Mucosa of stomach (tissue), 1 donor: Measurements from ENCODE around the gene PVR.
"Not testable (repeated sequence)": the region's sequence is repeated elsewhere in the genome, so short reads cannot be mapped to it uniquely, and the experiment has no call there.

Source experiments
- H3K27me3 ChIP-seq: one replicate; pipeline ENCODE4 v1.7.0; 2013; ENCODE audit warnings: mild to moderate bottlenecking, low read length; ENCODE audit not compliant: control insufficient read depth, insufficient read depth
- H3K36me3 ChIP-seq: one replicate; pipeline ENCODE4 v1.7.0; 2013; ENCODE audit warnings: low read length; ENCODE audit not compliant: control insufficient read depth, insufficient read depth
- H3K4me1 ChIP-seq: one replicate; pipeline ENCODE4 v1.7.0; 2013; ENCODE audit warnings: mild to moderate bottlenecking, low read length; ENCODE audit not compliant: control insufficient read depth, insufficient read depth
- H3K4me3 ChIP-seq: one replicate; pipeline ENCODE4 v1.7.0; 2013; ENCODE audit warnings: low read length
- H3K9ac ChIP-seq: one replicate; pipeline ENCODE4 v1.7.0; 2013; ENCODE audit warnings: mild to moderate bottlenecking, low read length, moderate library complexity
- H3K9me3 ChIP-seq: one replicate; pipeline ENCODE4 v1.7.0; 2013; ENCODE audit warnings: mild to moderate bottlenecking, low read length, moderate library complexity; ENCODE audit not compliant: control insufficient read depth
- donor health status: Pancreatic carcinoma.

PVR gene

GRCh38 chr19:44668985-44669764 is 25.5 kb downstream of the PVR start:
- H3K4me1 ChIP-seq = no peaks in the 10 kb centered on the region
- no peaks in the 10 kb centered on the region for H3K9me3 ChIP-seq
- no peaks in the 10 kb centered on the region for H3K27me3 ChIP-seq
- no peaks in the 10 kb centered on the region for H3K36me3 ChIP-seq
- H3K9ac ChIP-seq = no peak overlapping the region
- no peak overlapping the region for H3K4me3 ChIP-seq

GRCh38 chr19:44670027-44670426 is 26.3 kb downstream of the PVR start:
- not testable (repeated sequence) for H3K36me3 ChIP-seq, H3K4me1 ChIP-seq, H3K9me3 ChIP-seq, H3K4me3 ChIP-seq, H3K9ac ChIP-seq, H3K27me3 ChIP-seq

GRCh38 chr19:44671400-44671799 is 27.7 kb downstream of the PVR start, which contains the start of gene CEACAM19:
Gene CEACAM19 (plus strand): TSS chr19:44671482. CDS start chr19:44671932, 450 bp downstream.
- H3K36me3 ChIP-seq = no peaks in the 10 kb centered on the region
- H3K9me3 ChIP-seq = no peaks in the 10 kb centered on the region
- no peaks in the 10 kb centered on the region for H3K27me3 ChIP-seq
- no peak within 1 kb of the TSS for H3K9ac ChIP-seq
- H3K4me1 ChIP-seq = no peaks in the 10 kb centered on the region
- no peak within 1 kb of the TSS for H3K4me3 ChIP-seq

GRCh38 chr19:44672226-44672625 is 28.5 kb downstream of the PVR start:
- Histone ChIP-seq H3K9ac (no peak overlapping the region), H3K36me3 (no peaks in the 10 kb centered on the region), H3K4me1 (no peaks in the 10 kb centered on the region), H3K4me3 (no peak overlapping the region), H3K9me3 (no peaks in the 10 kb centered on the region), H3K27me3 (no peaks in the 10 kb centered on the region)

GRCh38 chr19:44673510-44673909 is 29.8 kb downstream of the PVR start:
- Histone ChIP-seq H3K4me1 (no peaks in the 10 kb centered on the region), H3K9ac (no peak overlapping the region), H3K36me3 (no peaks in the 10 kb centered on the region), H3K9me3 (no peaks in the 10 kb centered on the region), H3K4me3 (no peak overlapping the region), H3K27me3 (no peaks in the 10 kb centered on the region)

GRCh38 chr19:44675521-44675920 is 31.8 kb downstream of the PVR start:
- Histone ChIP-seq H3K4me1 (no peaks in the 10 kb centered on the region), H3K27me3 (no peaks in the 10 kb centered on the region), H3K9me3 (no peaks in the 10 kb centered on the region), H3K4me3 (no peak overlapping the region), H3K9ac (no peak overlapping the region), H3K36me3 (no peaks in the 10 kb centered on the region)

GRCh38 chr19:44677019-44677811 is 33.5 kb downstream of the PVR start:
- Histone ChIP-seq H3K9me3 (no peaks in the 10 kb centered on the region), H3K4me3 (no peak overlapping the region), H3K36me3 (no peaks in the 10 kb centered on the region), H3K27me3 (no peaks in the 10 kb centered on the region), H3K4me1 (peaks cover 7% of the 10 kb centered on the region), H3K9ac (no peak overlapping the region)

GRCh38 chr19:44680536-44680935 is 36.8 kb downstream of the PVR start:
- Histone ChIP-seq H3K9ac (no peak overlapping the region), H3K36me3 (no peaks in the 10 kb centered on the region), H3K9me3 (no peaks in the 10 kb centered on the region), H3K27me3 (no peaks in the 10 kb centered on the region), H3K4me3 (no peak overlapping the region), H3K4me1 (peaks cover 13% of the 10 kb centered on the region)

DNA sequence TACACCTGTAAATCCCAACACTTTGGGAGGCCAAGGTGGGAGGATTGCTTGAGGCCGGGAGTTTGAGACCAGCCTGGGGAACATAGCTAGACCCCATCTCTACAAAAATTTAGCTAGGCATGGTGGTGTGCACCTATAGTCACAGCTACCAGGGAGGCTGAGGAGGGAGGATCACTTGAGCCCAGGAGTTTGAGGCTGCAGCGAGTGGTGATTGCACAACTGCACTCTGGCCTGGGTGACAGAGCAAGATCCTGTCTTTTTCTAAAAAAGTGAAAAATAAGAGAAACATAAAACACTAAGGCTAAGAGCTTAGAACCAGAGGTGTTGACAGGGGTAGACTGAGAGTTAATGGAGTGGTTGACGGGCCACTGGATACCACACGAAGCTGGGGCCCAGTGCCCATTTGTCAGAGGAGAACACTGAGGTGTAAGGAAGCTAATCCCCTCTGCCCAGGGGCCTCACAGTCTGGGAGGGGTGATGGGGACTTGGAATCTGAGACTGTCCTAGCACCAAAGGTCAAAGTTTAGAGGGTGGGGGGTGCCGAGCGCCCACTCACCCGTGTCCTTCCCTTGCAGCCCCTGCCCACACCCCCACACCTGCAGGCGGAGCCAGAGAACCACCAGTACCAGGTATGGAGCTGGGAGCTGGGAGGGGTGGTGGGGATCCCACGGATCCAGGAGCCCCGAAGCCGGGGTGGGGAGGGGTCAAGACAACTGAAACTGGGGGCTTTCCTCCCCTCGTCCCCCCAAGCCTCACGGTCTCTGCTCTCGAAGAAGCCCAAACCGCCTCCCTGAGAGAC is 38.5 kb downstream of the PVR start:
- no peak overlapping the region for H3K9ac ChIP-seq
- H3K27me3 ChIP-seq = no peaks in the 10 kb centered on the region
- no peak overlapping the region for H3K4me3 ChIP-seq
- no peaks in the 10 kb centered on the region for H3K9me3 ChIP-seq
- peaks cover 13% of the 10 kb centered on the region for H3K4me1 ChIP-seq
- no peaks in the 10 kb centered on the region for H3K36me3 ChIP-seq

GRCh38 chr19:44682807-44683206 is 39.1 kb downstream of the PVR start:
- no peak overlapping the region for H3K9ac ChIP-seq
- H3K4me1 ChIP-seq = peaks cover 13% of the 10 kb centered on the region
- no peaks in the 10 kb centered on the region for H3K27me3 ChIP-seq
- no peaks in the 10 kb centered on the region for H3K36me3 ChIP-seq
- H3K9me3 ChIP-seq = no peaks in the 10 kb centered on the region
- no peak overlapping the region for H3K4me3 ChIP-seq

DNA sequence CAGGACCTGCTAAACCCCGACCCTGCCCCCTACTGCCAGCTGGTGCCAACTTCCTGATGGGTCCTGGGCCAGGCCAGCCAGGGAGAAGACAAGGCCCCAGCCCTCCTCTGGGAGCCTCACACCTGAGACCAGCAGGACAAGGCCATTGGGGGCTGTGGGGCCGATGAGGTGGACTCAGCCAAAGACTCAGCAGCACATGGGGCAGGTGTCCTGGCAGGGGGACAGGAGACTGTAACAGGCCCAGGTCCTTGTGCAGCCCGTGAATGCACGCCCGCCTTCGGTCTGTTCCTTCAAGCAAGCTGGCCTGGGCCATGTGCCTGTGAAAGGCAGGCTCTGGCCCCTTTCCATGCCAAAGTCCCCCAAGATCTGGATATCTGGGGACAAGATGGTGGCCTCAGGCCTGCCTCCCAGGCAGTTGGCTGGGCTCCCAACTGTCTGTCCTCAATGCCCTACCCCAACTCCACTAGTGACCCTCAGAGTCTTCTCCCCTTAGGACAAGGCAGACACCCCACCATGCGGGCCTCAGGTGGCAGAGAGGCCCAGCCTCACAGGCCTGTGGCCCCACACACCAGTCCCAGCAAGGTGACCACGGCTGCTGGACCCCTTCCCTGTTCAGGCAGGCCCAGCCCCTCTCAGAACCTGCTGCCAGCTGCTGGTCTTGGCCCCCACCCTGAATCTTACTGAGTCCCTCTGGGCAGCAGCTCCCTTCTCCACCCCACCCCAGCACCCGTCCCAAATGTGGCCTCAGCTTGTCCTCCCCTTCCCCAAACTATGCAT is 39.9 kb downstream of the PVR start:
- H3K36me3 ChIP-seq = no peaks in the 10 kb centered on the region
- peaks cover 13% of the 10 kb centered on the region for H3K4me1 ChIP-seq
- no peak overlapping the region for H3K9ac ChIP-seq
- no peak overlapping the region for H3K4me3 ChIP-seq
- H3K27me3 ChIP-seq = no peaks in the 10 kb centered on the region
- no peaks in the 10 kb centered on the region for H3K9me3 ChIP-seq
